GM21786 (cell line): ENCODE data around the gene CFAP126.
"Not testable (repeated sequence)": the region's sequence is repeated elsewhere in the genome, so short reads cannot be mapped to it uniquely, and the experiment has no call there.

ENCODE experiments used
- ATAC-seq: cut with Tn5 transposase; IDR thresholded peaks from one replicate; pipeline ENCODE4 v1.9.1; 2021; ENCODE audit not compliant: unreplicated experiment

Gene CFAP126

DNA sequence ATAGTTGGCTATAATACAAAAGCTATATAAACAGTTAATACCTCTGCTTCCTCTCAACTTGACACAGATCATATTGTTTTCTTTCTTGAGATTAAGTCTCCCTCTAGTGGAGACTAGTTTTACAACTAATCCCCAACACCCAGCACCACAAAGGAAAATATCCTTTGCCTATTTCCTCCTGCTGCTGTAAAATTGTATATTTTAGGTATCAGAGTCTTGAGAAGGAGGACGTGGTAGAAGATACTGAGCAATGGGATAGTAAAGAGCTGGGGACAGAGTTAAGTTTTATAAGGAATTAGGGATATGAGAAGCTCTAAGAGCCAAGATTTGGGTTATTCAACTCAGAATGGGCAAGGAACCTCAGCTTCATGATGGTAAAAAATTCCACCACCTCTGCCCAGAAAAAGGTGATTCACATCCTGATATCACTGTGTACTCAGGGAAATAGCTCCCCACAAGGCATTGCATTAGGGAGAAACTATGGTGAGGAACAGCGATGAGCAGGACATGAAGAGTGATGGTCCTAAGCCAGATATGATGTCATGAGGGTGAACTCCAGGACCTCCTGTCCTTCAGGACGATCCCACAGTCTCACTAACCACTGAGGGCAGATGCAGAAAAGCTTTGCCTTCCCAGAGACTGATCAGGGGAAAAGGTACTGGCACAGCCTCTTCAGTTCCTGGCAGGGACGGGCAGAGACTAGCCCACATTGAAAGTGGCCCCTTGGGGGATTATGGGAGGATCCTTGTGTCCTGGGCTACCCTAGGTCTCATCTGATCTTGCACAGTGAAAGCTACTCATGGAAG is 14.7 kb upstream of the CFAP126 start:
- ATAC-seq: peak; percentile 45

DNA sequence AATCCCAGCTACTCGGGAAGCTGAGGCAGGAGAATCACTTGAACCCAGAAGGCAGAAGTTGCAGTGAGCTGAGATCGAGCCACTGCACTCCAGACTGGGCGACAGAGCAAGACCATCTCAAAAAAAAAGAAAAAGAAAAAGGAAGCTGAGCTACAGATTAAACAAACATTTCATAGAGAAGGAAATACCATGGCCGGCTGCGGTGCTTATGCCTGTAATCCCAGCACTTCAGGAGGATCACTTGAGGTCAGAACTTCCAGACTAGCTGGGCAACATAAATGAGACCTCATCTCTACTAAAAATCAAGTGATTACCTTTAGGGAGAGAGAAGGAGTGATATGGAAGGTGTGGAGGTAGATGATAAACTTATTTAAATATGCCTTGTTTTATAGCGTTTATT is 14.0 kb upstream of the CFAP126 start:
- ATAC-seq: no peak

DNA sequence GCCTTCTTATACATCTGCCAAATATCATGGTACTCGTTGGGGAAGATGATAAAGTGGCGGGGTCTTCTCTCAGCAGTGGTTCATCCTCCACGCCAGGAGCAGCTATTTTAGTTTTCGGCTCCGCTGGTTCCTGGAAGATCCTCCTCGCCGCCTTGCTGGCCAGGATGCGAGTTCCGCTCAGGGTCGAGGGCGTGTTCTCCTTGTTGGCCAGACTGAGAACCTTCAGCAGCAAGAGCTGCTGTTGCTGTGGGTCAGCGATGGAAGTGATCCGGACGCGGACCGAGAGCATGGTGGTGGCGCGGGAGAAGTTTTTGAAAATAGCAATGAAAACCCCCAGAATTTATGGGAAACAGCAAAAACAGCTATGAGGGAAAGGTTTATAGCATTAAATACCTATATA is 11.4 kb upstream of the CFAP126 start:
- no peak for ATAC-seq

DNA sequence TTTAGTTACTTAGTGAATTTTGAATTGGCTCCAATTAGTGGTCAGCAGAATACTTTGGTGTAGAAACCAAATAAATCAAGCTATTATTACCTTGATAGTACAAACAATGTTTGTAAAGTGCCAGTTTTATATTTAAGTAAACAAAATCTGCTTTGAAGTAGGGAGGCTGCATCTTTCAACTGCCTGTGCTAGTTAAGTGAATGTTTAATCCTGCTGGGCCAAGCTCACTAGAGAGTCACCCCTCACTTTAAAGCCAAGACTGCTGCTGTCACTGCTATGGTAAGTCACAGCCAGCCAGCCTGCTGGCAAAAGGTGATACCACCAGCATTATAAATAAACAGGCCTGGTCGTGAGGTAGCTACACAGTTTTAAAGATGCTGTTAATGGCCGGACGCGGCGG is 10.3 kb upstream of the CFAP126 start:
- ATAC-seq: no peak

DNA sequence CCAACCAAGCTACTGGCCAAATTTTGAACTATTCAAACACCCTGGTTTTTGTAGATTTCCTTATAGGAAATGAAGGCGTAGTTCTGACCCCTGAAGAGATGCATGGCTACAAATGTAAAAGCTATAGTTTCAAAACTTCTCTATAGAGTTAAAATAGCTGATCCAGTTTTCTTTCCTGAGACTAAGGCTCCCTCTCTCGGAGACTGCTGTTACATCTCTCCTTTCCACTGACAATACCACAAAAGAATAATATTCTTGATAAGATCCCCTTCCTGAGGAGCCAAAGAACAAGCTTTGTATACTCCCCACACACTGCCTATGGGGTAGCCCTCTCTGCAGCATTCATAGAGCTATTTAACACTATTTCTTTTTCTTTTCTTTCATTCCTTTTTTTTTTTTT is 6.7 kb upstream of the CFAP126 start:
- no peak for ATAC-seq

DNA sequence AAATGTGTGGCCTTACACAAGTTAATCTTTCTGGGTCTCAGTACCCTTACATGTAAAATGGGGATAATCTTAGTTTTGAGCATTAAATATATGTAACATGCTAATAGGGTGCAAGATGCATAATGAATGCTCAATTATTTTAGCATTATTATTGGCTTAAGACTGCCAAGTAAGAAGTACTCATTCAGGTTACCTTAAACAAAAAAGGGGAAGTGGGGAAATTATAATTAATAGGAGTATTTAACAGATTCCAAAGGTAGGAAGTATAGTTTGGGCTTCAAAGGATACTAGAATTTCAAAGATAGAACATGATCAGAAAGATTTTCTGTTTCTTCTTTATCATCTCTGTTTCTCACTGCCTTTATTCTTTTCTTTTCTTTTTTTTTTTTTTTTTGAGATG is 5.8 kb upstream of the CFAP126 start:
- ATAC-seq: no peak

DNA sequence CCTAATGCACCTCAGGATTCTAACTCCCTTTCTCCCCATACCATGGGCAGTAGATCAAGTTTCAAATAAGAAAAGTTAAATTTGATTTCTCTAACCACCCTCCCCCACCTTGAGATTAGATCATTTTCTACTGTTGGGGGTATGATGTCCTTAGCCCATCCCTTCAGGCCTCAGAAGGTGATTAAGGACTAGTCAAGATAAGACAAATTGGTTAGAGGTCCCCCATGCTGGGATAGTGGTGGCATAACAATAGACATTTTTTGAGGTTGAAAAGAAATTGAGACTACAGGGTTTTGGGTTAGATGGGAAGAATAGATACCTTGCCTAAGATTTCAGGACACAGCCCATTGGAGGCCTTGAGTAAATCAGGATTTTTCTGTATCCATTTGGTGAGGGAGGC is 2.5 kb downstream of the CFAP126 start:
- no peak for ATAC-seq

DNA sequence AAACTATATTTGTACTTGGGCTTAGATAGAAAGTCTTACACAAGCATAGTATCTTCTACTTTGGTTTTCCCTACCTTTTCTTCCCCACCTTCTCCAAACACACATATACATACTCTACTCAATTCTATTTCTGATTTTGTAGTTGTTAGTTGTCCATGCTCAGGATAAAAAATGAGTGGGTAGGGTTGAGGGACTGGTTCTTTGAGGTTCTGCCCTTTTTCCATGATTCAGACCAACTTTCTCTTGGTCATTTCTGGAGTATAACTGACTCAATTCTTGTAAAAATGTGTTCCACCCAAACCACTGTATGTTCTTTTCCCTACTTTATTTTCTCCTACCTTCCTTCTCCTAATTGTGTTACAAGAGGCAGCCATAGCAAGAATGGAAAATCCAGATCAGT is 3.3 kb downstream of the CFAP126 start:
- ATAC-seq: no peak

DNA sequence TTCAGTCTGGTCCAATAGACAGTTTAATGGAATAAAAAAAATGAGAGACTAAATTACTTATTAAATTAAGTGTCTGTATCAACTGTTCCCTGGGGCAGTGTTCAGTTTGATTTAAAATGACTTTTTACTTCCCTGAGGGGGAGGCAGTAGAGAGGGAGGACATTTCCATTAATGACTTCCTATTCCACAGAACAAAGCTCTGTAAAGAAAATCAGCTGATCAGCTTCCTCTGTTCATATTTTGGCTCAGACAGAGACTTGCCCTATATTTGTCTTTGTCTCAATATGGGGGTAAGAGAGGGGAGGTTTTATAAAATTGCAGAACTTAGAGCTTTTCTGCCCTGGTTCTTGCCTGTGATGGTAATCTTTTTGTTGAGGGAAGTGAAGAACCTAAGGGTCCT is 8.4 kb downstream of the CFAP126 start:
- no peak for ATAC-seq

DNA sequence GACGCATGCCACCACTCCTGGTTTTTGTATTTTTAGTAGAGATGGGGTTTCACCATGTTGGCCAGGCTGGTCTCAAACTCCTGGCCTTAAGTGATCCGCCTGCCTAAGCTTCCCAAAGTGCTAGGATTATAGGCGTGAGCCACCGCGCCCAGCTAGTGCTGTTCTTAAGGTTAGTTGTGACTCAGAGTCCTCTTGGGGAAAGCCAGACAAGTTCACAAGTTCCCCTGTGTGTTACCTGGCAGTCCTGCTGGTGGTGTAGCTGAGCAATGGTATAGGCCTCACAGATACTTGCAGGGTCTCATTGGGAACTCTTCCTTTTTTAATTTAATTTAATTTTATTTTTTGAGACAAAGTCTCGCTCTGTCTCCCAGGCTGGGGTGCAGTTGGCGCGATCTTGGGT is 10.6 kb downstream of the CFAP126 start:
- ATAC-seq: no peak

DNA sequence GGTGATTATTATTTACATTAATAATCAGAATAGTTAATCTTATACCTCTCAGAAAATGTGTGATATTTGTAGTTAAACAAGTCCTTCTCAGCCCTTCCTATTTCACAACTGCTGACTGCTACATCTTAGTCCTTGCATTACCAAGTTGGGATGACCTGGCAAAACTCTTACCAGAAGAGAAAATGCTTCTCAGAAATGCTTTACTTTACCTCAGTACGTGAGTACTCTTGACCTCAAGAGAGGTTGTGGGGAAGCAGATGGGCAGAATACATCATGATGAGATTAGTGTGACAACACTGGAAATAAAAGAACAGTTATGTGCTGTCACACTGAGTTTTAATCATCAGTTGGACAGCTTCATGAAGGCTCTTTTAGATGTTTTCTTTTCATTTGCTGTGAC is 16.2 kb downstream of the CFAP126 start:
- ATAC-seq: no peak

DNA sequence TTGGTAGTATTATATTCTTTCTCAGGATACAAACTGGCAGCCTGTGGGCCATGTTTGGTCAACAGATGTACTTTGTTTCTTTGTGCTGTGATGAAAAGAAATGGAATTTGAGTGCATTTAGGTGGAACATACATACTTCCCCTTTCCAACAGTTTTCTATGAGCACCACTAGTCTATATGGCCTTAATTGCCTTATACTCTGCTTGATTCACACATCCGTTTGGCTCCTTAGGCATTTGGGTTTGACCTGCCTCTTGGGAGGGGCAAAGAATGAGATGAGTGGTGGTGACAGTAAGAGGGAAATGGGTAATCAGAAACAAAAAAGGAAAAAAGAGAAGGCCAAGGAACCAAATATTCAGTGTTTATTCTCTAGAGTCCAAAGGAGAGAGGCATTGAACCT is 17.0 kb downstream of the CFAP126 start:
- no peak for ATAC-seq

DNA sequence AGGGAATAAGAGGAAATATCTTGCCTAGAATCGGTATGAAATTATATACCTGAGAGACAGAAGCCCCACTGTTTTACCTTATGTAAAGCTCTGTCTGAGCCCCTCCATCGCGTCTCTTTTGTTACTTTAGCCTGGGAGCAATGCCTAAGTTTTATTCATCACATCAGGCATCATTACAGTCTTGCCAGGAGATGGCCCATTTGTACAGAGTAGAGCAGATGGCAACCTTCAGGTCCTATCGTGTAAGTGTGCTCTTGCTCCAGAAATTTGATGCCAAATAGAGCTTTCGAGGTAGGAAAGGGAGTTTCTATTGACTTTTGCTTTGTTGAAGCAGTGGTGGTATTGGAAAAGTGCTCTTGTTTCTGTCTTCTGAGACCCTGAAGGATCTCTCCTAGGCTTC is 24.9 kb downstream of the CFAP126 start:
- no peak for ATAC-seq

DNA sequence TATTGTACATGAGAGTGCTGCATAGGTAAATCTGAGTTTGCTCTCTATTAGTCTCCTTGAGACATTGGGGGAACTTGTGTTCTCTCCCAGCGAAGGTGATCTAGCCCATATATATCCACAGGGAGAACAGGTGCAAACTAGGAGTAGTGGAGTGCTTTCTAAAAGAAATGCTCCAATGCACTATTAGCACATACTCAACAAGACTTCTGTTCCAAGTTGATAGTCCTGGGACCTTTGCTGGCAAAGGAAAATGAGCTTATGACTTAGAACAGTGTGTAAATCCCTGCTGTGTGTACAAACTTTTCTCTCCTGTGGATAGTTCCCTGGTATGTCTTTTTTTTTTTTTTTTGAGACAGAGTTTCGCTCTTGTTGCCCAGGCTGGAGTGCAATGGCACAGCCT is 25.5 kb downstream of the CFAP126 start:
- ATAC-seq: no peak

DNA sequence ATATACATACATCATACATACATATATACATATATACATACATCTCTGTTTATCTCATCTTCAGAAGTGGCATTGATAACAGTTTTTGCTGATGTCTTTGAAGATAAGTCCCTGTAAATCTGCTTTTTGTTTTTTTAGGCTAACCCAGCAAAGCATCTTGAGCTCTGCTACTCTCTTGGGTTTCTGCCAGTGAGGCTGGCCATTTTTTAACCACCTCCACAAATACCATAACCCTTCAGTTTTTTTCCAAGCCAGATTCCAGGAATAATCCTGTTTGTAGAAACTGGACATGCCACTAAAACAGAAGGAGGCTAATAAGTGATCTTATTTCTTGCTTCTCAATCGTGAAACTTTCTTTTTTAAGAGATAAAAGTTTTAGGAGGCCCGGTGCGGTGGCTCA is 31.9 kb downstream of the CFAP126 start:
- ATAC-seq: no peak

DNA sequence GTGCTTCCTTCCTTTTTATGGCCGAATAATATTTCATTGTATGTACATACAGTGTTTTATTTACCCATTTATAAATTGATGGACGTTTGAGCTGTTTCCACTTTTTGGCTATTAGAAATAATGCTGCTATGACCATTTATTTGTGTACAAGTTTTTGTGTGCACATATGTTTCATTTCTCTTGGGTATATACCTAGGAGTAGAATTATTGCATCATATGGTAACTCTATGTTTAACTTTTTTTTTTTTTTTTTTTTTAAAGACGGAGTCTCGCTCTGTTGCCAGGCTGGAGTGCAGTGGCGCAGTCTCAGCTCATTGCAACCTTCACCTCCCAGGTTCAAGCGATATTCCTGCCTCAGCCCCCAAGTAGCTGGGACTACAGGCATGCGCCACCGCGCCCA is 34.5 kb downstream of the CFAP126 start:
- ATAC-seq: no peak

DNA sequence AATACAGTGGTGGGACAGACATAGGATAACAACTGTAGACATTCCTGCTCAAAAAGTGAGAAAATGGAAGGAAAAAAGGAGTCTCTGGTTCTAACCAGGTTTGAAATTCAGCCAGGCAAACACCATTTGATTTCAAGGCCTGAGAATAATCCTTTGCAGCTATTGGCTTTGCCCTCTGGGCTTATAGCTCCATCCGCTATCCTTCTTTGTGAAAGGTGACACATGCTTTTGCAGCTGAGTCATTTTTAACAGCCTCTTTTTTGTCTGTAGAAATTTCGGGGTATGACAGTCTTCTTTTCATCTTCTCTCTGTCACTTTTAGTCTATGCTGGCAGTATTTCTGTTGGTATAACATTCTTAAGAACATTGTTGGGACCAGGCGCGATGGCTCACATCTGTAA is 37.3 kb downstream of the CFAP126 start:
- no peak for ATAC-seq

DNA sequence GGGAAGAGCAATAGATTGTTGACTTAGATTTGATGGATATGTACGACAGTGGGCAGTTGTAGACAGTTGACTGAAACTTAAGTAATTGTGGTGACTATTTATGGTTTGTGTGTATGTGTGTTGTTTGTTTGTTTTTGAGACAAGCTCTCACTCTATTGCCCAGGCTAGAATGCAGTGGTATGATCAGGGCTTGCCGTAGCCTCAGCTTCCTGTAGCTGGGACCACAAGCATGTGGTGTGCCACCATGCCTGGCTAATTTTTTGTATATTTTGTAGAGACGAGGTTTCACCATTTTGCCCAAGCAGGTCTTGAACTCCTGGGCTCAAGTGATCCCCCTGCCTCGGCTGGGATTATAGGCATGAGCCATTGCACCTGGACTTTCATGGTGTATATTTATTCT is 43.7 kb downstream of the CFAP126 start:
- no peak for ATAC-seq

DNA sequence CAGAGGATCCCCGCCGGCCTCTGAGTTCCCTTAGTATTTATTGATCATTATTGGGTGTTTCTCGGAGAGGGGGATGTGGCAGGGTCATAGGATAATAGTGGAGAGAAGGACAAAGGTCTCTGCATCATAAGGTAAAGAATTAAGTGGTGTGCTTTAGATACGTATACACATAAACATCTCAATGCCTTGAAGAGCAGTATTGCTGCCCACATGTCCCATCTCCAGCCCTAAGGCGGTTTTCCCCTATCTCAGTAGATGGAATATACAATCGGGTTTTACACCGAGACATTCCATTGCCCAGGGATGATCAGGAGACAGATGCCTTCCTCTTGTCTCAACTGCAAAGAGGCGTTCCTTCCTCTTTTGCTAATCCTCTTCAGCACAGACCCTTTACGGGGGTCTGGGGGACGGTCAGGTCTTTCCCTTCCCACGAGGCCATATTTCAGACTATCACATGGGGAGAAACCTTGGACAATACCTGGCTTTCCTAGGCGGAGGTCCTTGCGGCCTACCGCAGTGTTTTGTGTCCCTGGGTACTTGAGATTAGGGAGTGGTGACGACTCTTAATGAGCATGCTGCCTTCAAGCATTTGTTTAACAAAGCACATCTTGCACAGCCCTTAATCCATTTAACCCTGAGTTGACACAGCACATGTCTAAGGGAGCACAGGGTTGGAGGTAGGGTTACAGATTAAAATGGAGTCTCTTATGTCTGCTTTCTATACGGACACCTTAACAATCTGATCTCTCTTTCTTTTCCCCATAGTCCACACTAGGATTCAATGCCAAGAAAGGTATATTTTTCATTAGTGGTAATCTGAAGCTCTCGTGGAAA is 51.6 kb downstream of the CFAP126 start:
- ATAC-seq: not testable (repeated sequence)
